Germinal center (tissue), 1 donor: ENCODE measurements around the gene LRRC10.
"Not testable (repeated sequence)": the region's sequence is repeated elsewhere in the genome, so short reads cannot be mapped to it uniquely, and the experiment has no call there.

ENCODE experiments used
- DNase-seq: peaks from one replicate; pipeline ENCODE4 v3.0.0; 2012; ENCODE audit warnings: mixed read lengths, low spot score

Gene LRRC10

GRCh38 chr12:69619050-69619449 lies 8.3 kb upstream of the LRRC10 start:
- no peak for DNase-seq

DNA sequence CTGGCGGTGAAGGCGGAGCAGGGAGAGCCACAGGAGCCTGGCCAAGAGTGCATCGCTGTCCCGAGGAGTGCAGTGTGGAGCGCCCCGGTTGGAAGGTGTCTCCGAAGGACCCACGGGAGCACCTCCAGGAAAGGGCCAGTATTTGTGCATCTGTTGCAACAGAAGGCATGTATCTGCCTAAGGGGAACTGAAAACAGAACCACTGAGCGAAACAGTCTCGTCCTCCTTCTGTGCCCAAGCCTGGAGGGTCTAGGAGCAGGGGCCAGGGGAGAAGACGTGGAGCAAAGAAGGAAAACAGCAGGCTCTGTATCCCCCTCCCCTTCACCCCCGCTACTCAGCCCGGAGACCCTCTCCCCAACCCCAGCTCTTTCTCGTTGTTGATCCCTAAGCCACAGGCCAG lies 5.3 kb upstream of the LRRC10 start:
- DNase-seq, result no peak

GRCh38 chr12:69613351-69613750 lies 2.6 kb upstream of the LRRC10 start:
- DNase-seq, result no peak

DNA sequence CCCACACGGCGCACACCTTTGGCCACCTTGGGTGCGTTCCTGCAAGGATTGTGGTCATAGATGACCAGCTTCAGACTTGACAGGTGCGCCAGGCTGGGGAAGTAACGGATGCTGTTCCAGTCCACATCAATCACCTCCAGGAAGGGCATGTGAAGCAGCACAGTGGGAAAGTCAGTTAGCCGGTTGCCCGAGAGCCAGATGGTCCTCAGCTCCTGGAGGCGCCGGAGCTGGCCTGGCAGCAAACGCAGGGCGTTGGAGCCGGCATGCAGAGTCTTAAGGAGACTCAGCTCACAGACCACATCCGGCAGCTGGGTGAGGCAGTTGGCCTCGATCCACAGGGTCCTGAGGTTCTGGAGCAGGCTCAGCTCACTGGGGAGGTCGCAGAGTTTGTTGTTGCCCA lies 581 bp downstream of the LRRC10 start:
- DNase-seq, result no peak

- no peak for DNase-seq
These were observed 2.6 kb downstream of the LRRC10 start for GRCh38 chr12:69608114-69608513.

DNA sequence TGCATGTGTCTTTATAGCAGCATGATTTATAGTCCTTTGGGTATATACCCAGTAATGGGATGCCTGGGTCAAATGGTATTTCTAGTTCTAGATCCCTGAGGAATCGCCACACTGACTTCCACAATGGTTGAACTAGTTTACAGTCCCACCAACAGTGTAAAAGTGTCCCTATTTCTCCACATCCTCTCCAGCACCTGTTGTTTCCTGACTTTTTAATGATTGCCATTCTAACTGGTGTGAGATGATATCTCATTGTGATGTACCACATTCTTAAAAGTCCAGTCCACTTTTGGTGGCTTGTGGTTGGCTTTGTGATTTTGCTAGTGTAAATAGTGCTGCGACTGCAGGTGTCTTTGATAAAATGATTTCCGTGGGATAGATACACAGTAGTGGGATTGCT lies 6.4 kb downstream of the LRRC10 start:
- not testable (repeated sequence) for DNase-seq

- DNase-seq, result not testable (repeated sequence)
These were observed 7.2 kb downstream of the LRRC10 start for GRCh38 chr12:69603556-69603955.

DNA sequence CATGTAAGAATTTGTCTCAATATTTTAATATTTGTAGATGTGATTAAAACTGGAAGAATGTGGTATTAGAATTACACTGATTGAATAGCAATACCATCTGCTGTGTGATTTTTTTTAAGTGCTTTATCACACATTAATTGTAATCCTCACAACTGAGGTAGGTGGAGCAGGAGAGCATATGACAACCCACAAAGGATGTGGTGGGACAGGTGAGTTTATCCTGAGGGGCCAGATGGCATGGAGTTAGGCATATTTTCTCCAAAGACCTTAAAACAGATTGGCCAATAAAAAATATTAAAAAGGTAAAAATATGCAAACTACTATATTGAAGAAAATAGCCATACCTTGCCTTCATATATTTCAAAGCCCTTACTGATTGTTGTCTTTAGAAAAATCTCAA lies 7.8 kb downstream of the LRRC10 start:
- DNase-seq, result no peak

- DNase-seq, result no peak
These were observed 8.6 kb downstream of the LRRC10 start for GRCh38 chr12:69601962-69602685.

DNA sequence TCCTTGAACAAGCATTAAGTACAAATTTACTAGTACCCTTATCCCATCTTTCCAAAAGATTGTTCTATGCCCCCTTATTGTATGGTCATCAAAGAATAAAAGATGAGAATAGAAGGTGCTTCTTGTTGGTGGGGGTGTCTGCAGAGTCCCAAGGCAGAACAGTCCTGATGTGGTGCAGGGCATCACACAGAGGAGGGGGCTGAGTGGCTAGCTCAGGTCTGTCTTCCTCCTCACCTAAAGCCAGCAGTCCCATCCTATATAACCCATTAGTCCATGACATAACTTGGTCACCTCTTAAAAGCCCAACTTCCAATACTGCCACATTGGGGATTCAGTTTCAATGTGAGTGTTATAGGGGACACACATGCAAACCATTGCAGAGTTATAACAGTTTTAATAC lies 9.9 kb downstream of the LRRC10 start:
- DNase-seq, result no peak

DNA sequence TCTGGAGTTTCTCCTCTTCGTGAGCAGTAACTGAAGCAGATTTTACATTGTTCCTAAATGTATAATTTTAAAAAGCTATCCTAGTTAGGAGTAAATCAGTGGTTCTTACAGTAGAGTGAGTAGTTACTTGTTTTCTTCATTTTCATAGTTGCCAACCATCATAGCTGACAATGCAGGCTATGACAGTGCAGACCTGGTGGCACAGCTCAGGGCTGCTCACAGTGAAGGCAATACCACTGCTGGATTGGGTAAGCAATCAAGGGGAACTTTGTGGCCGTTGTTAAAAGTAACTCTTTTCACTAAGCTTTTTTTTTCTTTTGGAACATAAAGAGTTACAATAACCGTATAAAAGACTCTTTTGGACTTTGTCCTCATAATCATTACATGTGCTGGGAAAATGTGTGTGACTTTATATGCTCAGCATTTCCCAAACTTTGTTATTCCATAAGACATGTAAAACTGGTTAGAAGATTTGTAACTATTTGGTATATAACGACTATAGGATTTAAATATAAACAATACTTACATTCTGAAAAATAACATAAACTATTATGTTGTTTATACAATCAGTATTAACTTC lies 12.4 kb downstream of the LRRC10 start:
- no peak for DNase-seq

DNA sequence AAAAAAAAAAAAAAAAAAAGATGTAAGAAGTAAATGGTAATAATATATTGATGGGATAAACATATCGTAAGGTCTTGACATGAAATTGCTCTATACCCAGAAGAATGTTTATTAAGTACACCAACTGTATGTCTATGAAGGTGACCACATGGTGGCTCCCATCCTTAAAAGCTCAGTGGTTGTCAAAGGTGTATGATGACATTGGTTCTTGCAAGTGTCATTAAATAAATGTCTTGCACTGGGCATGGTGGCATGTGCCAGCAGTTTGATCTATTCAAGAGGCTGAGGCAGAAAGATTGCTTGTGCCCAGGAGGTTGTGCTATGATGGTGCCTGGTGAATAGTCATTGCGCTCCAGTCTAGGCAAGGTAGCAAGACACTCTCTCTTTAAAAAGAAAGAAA lies 15.0 kb downstream of the LRRC10 start:
- DNase-seq, result no peak

GRCh38 chr12:69589082-69589481 lies 21.6 kb downstream of the LRRC10 start:
- no peak for DNase-seq

- DNase-seq, result no peak
These were observed 22.2 kb downstream of the LRRC10 start for GRCh38 chr12:69588527-69588926.

DNA sequence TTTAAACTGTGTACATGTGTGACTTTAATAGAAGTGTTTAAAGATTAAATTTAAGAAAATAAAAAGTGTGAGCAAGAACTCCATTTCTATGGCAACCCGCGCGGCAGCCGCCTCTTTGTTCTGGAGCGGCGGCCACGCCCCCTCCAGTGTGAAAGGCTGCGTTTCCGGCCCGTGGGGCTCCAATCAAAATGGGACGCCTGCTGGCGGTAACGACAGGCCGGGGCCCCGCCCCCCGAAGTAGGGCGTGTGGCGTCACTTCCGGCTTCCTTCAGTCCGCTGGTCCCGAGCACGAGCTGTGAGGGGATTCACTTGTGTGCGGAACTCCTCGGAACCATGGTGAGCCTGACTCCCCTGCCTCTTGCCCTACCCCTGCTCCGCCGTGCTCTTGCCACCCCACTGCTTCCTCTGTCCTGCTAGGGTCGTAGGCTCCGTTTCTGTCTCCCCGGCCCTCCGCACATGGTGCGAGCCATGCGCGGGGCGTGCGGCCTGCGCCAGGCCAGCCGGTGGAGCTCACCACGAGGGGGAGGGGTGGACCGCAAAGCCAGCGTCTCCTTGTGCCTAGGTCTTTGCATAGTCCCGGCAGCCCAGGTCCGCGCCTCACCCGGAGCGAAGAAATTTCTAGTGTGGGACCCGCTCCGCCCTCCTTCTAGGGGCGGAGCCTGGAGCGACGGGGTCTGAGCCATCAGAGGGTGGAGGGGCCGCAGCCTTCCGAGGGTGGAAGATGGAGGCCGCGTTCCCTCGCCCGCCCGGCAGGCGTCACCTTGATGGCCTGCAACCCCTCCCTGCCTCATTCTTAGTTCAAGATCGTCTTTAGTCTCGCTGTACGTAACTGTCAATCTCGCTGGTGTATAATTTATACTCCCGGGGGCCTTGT lies 25.3 kb downstream of the LRRC10 start, which contains the start of gene CCT2:
CCT2 (plus strand) TSS at position 271 of the 874 bp plus-strand sequence; CDS start at position 334, 63 bp downstream.
- DNase-seq, result peak; percentile 97

GRCh38 chr12:69583203-69583602 lies 27.5 kb downstream of the LRRC10 start:
- DNase-seq, result no peak

DNA sequence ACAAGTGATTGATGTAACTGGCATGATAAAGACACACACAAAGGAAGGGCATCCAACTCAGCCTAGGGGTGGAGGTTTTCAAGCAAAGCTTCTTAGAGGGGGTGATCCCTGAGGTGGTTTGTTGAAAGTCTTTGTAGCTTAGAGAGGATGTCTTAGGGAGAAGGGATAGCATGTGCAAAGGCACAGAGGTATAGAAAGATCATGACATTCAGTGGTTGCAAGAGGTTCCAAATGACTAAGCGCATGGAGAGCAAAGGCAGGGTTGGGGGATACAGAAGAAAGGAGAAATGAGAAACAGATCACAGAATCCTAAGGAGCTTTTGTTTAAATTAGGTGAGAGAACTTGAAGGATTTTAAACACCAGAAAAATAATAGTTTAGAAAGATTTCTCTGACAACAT lies 30.6 kb downstream of the LRRC10 start:
- no peak for DNase-seq

- DNase-seq, result no peak
These were observed 31.7 kb downstream of the LRRC10 start for GRCh38 chr12:69579029-69579428.

GRCh38 chr12:69578283-69578682 lies 32.4 kb downstream of the LRRC10 start:
- DNase-seq, result peak; percentile 22

- DNase-seq, result no peak
These were observed 35.4 kb downstream of the LRRC10 start for GRCh38 chr12:69575346-69575745.

- peak; percentile 45 for DNase-seq
These were observed 39.9 kb downstream of the LRRC10 start for GRCh38 chr12:69570545-69571399.

- no peak for DNase-seq
These were observed 40.6 kb downstream of the LRRC10 start for GRCh38 chr12:69570000-69570516.
